Colonic mucosa (tissue), 4 donors: ENCODE measurements around the gene KRT74. TPM values are rescaled to one million over a fixed set of nuclear protein-coding genes. Genes with fewer than 3 reads are reported as not detected.

Experiments used
- DNase-seq: peaks from one replicate; pipeline ENCODE4 v3.0.0-alpha.2; 2020
- H3K27ac ChIP-seq: fragments of 200-600 bp; one replicate; pipeline ENCODE4 v1.8.0; 2021
- H3K27me3 ChIP-seq: fragments of 200-600 bp; one replicate; pipeline ENCODE4 v1.8.0; 2021
- H3K36me3 ChIP-seq: fragments of 200-600 bp; one replicate; pipeline ENCODE4 v1.8.0; 2021
- H3K4me1 ChIP-seq: fragments of 200-600 bp; one replicate; pipeline ENCODE4 v1.8.0; 2021; ENCODE audit warnings: mild to moderate bottlenecking
- H3K4me3 ChIP-seq: fragments of 200-600 bp; one replicate; pipeline ENCODE4 v1.8.0; 2021
- H3K9ac ChIP-seq, 2 donors: one replicate each; pipeline ENCODE4 v1.7.0; 2013; ENCODE audit warnings: control low read depth in 2 of 2, low read depth in 2 of 2, low read length in 2 of 2
- H3K9me3 ChIP-seq: fragments of 200-600 bp; one replicate; pipeline ENCODE4 v1.8.0; 2021
- intact Hi-C: fragments of 100-400 bp; cut with DNase I; formaldehyde crosslinking; loops from one replicate; pipeline ENCODE4 v1.14.1; 2022
- total RNA-seq, 2 donors: library from RNA; stranded (reverse); fragmentation: NEBNext Ultra II Directional in 1 of 2; extraction: Animal tissue kit (Norgen Biotek cat#: 25700) in 1 of 2; gene quantifications; one replicate each; pipeline ENCODE4 v1.2.1, GENCODE V29; 2021
- TF ChIP-seq, protein P1 (sequence below): fragments of 200-600 bp; IDR thresholded peaks from one replicate; pipeline ENCODE4 v1.8.0; 2022; ENCODE audit warnings: antibody characterized with exemption, mild to moderate bottlenecking
- donor health status: healthy.
- donor health status: DM: no; HTN: no; CAD: no.
- donor health status: DM: no; HTN: no; CAD: no.

Gene KRT74
- total RNA-seq, 2 donors from 2014 or later = not detected

DNA sequence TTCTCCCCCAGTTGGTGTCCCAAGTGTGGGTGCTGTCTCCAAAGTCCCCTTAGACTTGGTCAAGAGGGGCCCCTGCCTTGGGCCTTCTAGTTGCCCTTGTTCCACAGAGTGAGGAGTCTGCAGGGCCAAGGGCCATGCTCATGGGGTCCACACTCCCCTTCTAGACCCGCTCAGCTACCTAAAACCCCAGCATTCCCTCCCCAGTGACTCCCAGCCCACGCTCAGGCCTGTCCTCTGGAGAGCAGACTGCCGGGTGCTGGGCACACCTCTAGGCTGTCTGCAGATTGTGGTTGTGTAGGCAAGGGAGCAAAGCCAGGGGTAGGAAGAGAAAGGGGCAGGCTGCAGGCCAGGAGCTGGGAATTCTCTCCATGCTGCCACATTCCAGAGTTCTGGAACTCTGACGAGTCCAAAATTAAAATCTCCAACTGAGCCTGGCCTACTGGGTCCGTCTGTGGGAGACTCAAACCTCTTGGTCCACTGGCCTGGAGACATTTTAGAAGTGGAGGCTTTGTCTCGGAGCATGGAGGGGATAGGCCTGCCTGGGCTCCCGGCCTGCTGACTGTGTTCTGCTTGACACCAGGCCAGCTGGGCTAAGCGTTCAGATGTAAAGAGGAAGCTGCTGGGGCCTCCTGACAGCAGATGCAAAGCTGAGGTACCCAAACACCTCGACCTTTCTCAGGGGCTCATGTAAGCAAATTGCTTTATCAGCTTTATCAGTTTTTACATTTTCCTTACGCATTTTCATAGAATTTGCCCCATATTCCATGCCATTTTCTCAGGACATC, 39.8 kb downstream of the KRT74 start:
- Histone ChIP-seq H3K27ac (no peak overlapping the region), H3K4me1 (no peaks in the 10 kb centered on the region), H3K36me3 (no peaks in the 10 kb centered on the region), H3K9ac (no peak overlapping the region), H3K9me3 (no peaks in the 10 kb centered on the region), H3K4me3 (no peak overlapping the region), H3K27me3 (no peaks in the 10 kb centered on the region)
- DNase-seq = no peak
- TF ChIP-seq, protein P1, sequence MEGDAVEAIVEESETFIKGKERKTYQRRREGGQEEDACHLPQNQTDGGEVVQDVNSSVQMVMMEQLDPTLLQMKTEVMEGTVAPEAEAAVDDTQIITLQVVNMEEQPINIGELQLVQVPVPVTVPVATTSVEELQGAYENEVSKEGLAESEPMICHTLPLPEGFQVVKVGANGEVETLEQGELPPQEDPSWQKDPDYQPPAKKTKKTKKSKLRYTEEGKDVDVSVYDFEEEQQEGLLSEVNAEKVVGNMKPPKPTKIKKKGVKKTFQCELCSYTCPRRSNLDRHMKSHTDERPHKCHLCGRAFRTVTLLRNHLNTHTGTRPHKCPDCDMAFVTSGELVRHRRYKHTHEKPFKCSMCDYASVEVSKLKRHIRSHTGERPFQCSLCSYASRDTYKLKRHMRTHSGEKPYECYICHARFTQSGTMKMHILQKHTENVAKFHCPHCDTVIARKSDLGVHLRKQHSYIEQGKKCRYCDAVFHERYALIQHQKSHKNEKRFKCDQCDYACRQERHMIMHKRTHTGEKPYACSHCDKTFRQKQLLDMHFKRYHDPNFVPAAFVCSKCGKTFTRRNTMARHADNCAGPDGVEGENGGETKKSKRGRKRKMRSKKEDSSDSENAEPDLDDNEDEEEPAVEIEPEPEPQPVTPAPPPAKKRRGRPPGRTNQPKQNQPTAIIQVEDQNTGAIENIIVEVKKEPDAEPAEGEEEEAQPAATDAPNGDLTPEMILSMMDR = no peak
- intact Hi-C loops = no loop called here

DNA sequence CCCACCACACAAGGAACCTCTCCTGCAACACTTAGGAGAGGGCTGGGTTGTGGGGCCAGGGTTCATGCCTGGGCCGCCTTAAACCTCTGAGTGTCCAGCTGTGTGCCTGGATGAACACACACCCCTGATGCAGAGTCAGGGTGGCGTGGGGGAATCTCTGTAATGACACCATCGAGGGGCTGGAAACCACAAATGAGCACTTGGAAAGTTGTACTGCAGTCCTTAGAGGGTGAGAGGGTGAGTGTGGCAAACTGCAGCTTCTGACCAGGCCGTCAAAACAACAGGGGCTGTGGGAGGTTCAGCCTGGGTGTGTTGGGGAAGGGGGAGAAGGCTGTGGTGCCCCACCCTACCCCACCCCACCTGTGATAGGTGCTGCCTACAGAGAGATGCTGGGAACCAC, 41.0 kb downstream of the KRT74 start:
- intact Hi-C loops = no loop called here
- no peak for DNase-seq
- Histone ChIP-seq H3K4me1 (no peaks in the 10 kb centered on the region), H3K9ac (no peak overlapping the region), H3K27ac (no peak overlapping the region), H3K27me3 (no peaks in the 10 kb centered on the region), H3K4me3 (no peak overlapping the region), H3K9me3 (no peaks in the 10 kb centered on the region), H3K36me3 (no peaks in the 10 kb centered on the region)
- TF ChIP-seq, protein P1 = no peak

DNA sequence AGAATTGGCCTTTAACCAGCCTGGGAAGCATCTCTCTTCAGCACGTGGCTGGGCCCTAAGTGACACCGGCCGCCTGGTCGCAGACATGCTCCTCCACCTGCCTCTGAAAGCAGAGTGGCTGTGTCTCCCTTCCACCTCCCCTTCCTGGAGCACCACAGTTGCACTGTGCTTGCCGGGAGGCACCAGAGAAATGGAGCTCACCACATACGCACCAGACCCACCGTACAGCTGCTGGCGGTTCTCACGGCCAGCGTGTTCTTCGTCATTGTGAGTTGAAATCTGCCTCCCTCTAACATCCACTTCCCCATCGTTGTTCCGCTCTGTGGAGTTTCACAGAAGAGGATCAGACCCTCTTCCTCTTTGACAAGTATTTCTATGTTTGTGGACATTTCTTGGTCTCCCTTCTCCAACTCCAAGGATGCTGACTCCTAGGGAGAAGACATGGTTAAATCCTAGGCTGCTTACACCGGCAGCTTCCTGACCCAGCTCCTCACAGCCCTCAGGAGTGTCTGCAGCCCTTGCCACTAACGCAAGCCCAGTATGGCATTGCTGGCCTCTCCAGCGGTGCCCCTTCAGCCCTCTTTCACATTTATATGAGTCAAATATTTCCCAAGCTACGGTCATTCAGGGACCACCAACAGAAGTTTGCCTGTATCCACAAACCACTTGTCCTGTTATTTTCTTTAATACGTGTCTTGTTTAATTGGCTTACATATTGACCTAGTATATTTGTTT, 41.9 kb downstream of the KRT74 start:
- Histone ChIP-seq H3K9ac (no peak overlapping the region), H3K27me3 (no peaks in the 10 kb centered on the region), H3K4me3 (no peak overlapping the region), H3K4me1 (no peaks in the 10 kb centered on the region), H3K36me3 (no peaks in the 10 kb centered on the region), H3K9me3 (no peaks in the 10 kb centered on the region), H3K27ac (no peak overlapping the region)
- no peak for DNase-seq
- TF ChIP-seq, protein P1 = no peak
- intact Hi-C loops = no loop called here

DNA sequence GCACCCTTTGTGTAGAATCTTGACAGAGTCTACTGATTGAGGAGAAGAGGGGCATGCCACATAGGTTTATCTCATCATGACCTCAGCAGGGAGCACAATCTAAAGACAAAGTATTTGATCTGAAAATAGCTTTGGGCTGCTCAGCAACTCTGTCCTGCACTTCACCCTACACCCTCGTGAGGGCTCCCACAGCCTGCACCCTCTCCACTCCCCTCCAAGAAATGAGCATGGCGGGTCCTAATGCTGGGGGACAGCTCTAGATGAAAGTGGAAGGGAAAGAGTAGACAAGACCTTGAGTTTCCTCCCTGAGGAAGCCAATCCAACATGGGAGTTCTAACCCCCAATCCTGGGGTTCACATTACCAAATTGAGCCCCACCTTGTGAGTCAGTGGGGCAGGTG, 42.7 kb downstream of the KRT74 start:
- no peak for DNase-seq
- intact Hi-C loops = no loop called here
- no peaks in the 10 kb centered on the region for H3K4me1 ChIP-seq
- H3K27ac ChIP-seq = no peak overlapping the region
- TF ChIP-seq, protein P1 = no peak
- H3K9ac ChIP-seq = no peak overlapping the region
- no peaks in the 10 kb centered on the region for H3K27me3 ChIP-seq
- H3K36me3 ChIP-seq = no peaks in the 10 kb centered on the region
- no peaks in the 10 kb centered on the region for H3K9me3 ChIP-seq
- no peak overlapping the region for H3K4me3 ChIP-seq

DNA sequence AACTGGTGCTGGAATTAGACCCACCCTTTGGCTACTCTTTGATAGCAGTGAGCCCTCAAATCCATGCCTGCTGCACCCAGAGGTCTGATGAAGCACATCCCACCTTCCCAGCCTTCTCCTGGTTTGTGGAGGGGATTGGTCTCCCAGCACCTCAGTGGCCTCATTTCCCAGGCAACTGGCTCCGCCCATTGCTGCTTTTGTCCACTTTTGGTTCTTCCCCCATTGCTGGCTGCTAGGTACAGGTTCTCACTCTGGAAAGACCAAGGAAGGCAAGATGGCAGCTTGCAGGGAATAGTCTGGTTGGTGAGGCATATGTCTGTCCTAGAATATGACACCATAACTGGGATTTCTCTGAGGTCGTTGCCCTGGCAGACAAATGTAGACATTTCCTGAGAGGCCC, 43.3 kb downstream of the KRT74 start:
- H3K4me1 ChIP-seq = no peaks in the 10 kb centered on the region
- H3K9ac ChIP-seq = no peak overlapping the region
- DNase-seq = no peak
- intact Hi-C loops = no loop called here
- no peak overlapping the region for H3K4me3 ChIP-seq
- H3K27me3 ChIP-seq = no peaks in the 10 kb centered on the region
- no peak overlapping the region for H3K27ac ChIP-seq
- TF ChIP-seq, protein P1 = no peak
- no peaks in the 10 kb centered on the region for H3K36me3 ChIP-seq
- no peaks in the 10 kb centered on the region for H3K9me3 ChIP-seq
